Measurements from ENCODE around the gene CEP97. TPM values are rescaled to one million over a fixed set of nuclear protein-coding genes. Genes with fewer than 3 reads are reported as not detected.
"Not testable (repeated sequence)": the region's sequence is repeated elsewhere in the genome, so short reads cannot be mapped to it uniquely, and the experiment has no call there.

Gene CEP97
- total RNA-seq, 1 experiment from 2014 or later = 28.7 TPM

GRCh38 chr3:101703169-101703568 is 21.2 kb upstream of the CEP97 start:
- DNase-seq (ENCODE audit: low read depth) = peak; percentile 64

- DNase-seq (ENCODE audit: low read depth) = peak; percentile 39
Observed at GRCh38 chr3:101704639-101705038, 19.8 kb upstream of the CEP97 start.

- DNase-seq (ENCODE audit: low read depth) = no peak
Observed at GRCh38 chr3:101709126-101709525, 15.3 kb upstream of the CEP97 start.

GRCh38 chr3:101718455-101718854 is 6.0 kb upstream of the CEP97 start:
- DNase-seq (ENCODE audit: low read depth) = no peak

- no peak for DNase-seq (ENCODE audit: low read depth)
Observed at GRCh38 chr3:101719604-101720185, 4.7 kb upstream of the CEP97 start.

- DNase-seq (ENCODE audit: low read depth) = no peak
Observed at GRCh38 chr3:101720851-101721840, 3.3 kb upstream of the CEP97 start.

GRCh38 chr3:101722394-101723173 is 1.8 kb upstream of the CEP97 start:
- DNase-seq (ENCODE audit: low read depth) = no peak

- peak; percentile 45 for DNase-seq (ENCODE audit: low read depth)
Observed at GRCh38 chr3:101725194-101725889, 928 bp downstream of the CEP97 start.

- DNase-seq (ENCODE audit: low read depth) = no peak
Observed at GRCh38 chr3:101725890-101726275, 1.5 kb downstream of the CEP97 start.

- no peak for DNase-seq (ENCODE audit: low read depth)
Observed at GRCh38 chr3:101729586-101729985, 5.2 kb downstream of the CEP97 start.

GRCh38 chr3:101730839-101731238 is 6.4 kb downstream of the CEP97 start:
- no peak for DNase-seq (ENCODE audit: low read depth)

GRCh38 chr3:101732240-101732641 is 7.8 kb downstream of the CEP97 start:
- DNase-seq (ENCODE audit: low read depth) = no peak

GRCh38 chr3:101735833-101736232 is 11.4 kb downstream of the CEP97 start:
- DNase-seq (ENCODE audit: low read depth) = no peak

- not testable (repeated sequence) for DNase-seq (ENCODE audit: low read depth)
Observed at GRCh38 chr3:101741914-101742313, 17.5 kb downstream of the CEP97 start.

- no peak for DNase-seq (ENCODE audit: low read depth)
Observed at GRCh38 chr3:101744811-101745210, 20.4 kb downstream of the CEP97 start.

GRCh38 chr3:101745934-101746333 is 21.5 kb downstream of the CEP97 start:
- DNase-seq (ENCODE audit: low read depth) = not testable (repeated sequence)

- DNase-seq (ENCODE audit: low read depth) = not testable (repeated sequence)
Observed at GRCh38 chr3:101753386-101754113, 29.1 kb downstream of the CEP97 start.

- no peak for DNase-seq (ENCODE audit: low read depth)
Observed at GRCh38 chr3:101758224-101758623, 33.8 kb downstream of the CEP97 start.

- no peak for DNase-seq (ENCODE audit: low read depth)
Observed at GRCh38 chr3:101762041-101762646, 37.7 kb downstream of the CEP97 start.

- DNase-seq (ENCODE audit: low read depth) = not testable (repeated sequence)
Observed at GRCh38 chr3:101777745-101778281, 53.4 kb downstream of the CEP97 start.
